GM12892 (cell line): ENCODE results near the gene DKC1.

ENCODE experiments used
- POLR2A ChIP-seq: IDR thresholded peaks from 2 replicates; pipeline ENCODE4 v1.6.1; 2011; ENCODE audit warnings: low read depth, low read length, control low read depth
- POLR2AphosphoS5 ChIP-seq: IDR thresholded peaks from 2 replicates; pipeline ENCODE4 v1.6.1; 2011; ENCODE audit warnings: low read depth, low read length, control low read depth
- TAF1 ChIP-seq: IDR thresholded peaks from 2 replicates; pipeline ENCODE4 v1.6.1; 2011; ENCODE audit warnings: low read depth, mild to moderate bottlenecking, control low read depth, low read length, borderline replicate concordance

DNA sequence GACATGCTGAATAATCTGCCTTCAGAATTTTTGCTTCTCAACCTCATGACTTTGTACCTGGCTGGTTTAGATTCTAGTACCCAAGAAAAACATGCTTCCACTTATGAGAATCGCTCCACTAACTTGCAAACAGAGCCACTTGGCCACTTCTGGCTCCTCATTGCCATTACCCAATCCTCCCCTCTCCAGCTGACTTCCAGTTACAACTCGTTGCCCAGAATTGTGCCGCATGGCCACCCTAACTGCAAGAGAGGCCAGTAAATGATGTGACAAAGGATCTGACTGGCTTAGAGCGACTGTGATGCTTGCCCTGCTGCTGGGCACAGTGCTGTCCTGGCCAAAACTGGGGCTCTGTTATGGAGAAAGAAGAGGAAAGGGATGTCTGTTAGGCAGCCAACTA is 4.0 kb upstream of the DKC1 start:
- TF ChIP-seq POLR2A (no peak), TAF1 (no peak), POLR2AphosphoS5 (no peak)
